A549 (cell line): ENCODE measurements around the gene GRK7.

Experiments
- CBX2 ChIP-seq: fragments of 200-600 bp; sonication (generic); IDR thresholded peaks from 2 replicates; pipeline ENCODE4 v1.6.1; 2016; ENCODE audit warnings: low read depth, mild to moderate bottlenecking, borderline replicate concordance
- CTCF ChIP-seq: fragments of >200 bp; sonication (Bioruptor Twin); formaldehyde crosslinking; IDR thresholded peaks from 3 replicates; pipeline ENCODE4 v1.5.1; 2016
- EP300 ChIP-seq, 2 experiments: fragments of >200 bp; sonication (Bioruptor Twin); formaldehyde crosslinking; IDR thresholded peaks; 2 replicates in 1 of 2; 3 replicates in 1 of 2; pipeline ENCODE4 v1.6.1; 2016 to 2017
- MAFK ChIP-seq: fragments of 450-650 bp; IDR thresholded peaks from 2 replicates; pipeline ENCODE4 v1.6.1; 2014; ENCODE audit not compliant: partially characterized antibody
- POLR2AphosphoS2 ChIP-seq: conservative IDR thresholded peaks from 2 replicates; pipeline ENCODE4 v1.6.1; 2012; ENCODE audit warnings: low read length, improper control_type of control experiment, inconsistent platforms
- RAD21 ChIP-seq, 2 experiments: fragments of >200 bp in 1 of 2; sonication (Bioruptor Twin) in 1 of 2; formaldehyde crosslinking in 1 of 2; IDR thresholded peaks in 1 of 2; conservative IDR thresholded peaks in 1 of 2; 2 replicates in 1 of 2; 3 replicates in 1 of 2; pipeline ENCODE4 v1.6.1; 2012 to 2018; ENCODE audit warnings: inconsistent platforms in 1 of 2
- RCOR1 ChIP-seq: fragments of 150-350 bp; IDR thresholded peaks from 2 replicates; pipeline ENCODE4 v1.6.1; 2014; ENCODE audit warnings: antibody characterized with exemption, low read length, low read depth
- ZFP36 ChIP-seq: fragments of 450-650 bp; IDR thresholded peaks from 2 replicates; pipeline ENCODE4 v1.6.1; 2014; ENCODE audit warnings: borderline replicate concordance; ENCODE audit not compliant: partially characterized antibody
- ZSCAN20 ChIP-seq: fragments of 250-450 bp; sonication (Bioruptor Pico); IDR thresholded peaks from 2 replicates; pipeline ENCODE4 v1.8.0; 2022; ENCODE audit warnings: mild to moderate bottlenecking, moderate library complexity

- TF ChIP-seq CTCF (no peak), EP300 (IDR thresholded peaks at IDR 0.05) (no peak), RCOR1 (no peak), POLR2AphosphoS2 (no peak), RAD21 (conservative IDR thresholded peaks at IDR 0.05 in 1 of 2, IDR thresholded peaks at IDR 0.05 in 1 of 2) (no peak), ZSCAN20 (no peak), ZFP36 (no peak), MAFK (no peak), CBX2 (no peak)
Measured at GRCh38 chr3:141784531-141784930, 21.3 kb downstream of the GRK7 start.
